GM19468 (cell line): ENCODE results near the gene PPP6R2.
"Not testable (repeated sequence)": the region's sequence is repeated elsewhere in the genome, so short reads cannot be mapped to it uniquely, and the experiment has no call there.

Source experiments
- ATAC-seq: cut with Tn5 transposase; IDR thresholded peaks from one replicate; pipeline ENCODE4 v1.9.1; 2021; ENCODE audit warnings: mild to moderate bottlenecking, moderate library complexity, moderate number of reproducible peaks; ENCODE audit not compliant: unreplicated experiment; ENCODE audit errors: extremely low read depth

PPP6R2 gene

GRCh38 chr22:50419116-50419515 is 76.0 kb downstream of the PPP6R2 start:
- ATAC-seq = no peak

GRCh38 chr22:50420015-50420414 is 76.9 kb downstream of the PPP6R2 start:
- ATAC-seq = no peak

- ATAC-seq = no peak
Measured at GRCh38 chr22:50420581-50420980, 77.5 kb downstream of the PPP6R2 start.

GRCh38 chr22:50422046-50422445 is 78.9 kb downstream of the PPP6R2 start:
- ATAC-seq = no peak

- ATAC-seq = no peak
Measured at GRCh38 chr22:50422961-50423815, 80.1 kb downstream of the PPP6R2 start.

- no peak for ATAC-seq
Measured at GRCh38 chr22:50423956-50424355, 80.8 kb downstream of the PPP6R2 start.

- ATAC-seq = no peak
Measured at GRCh38 chr22:50425179-50425916, 82.2 kb downstream of the PPP6R2 start.

- no peak for ATAC-seq
Measured at GRCh38 chr22:50432131-50432876, 89.2 kb downstream of the PPP6R2 start.

- not testable (repeated sequence) for ATAC-seq
Measured at GRCh38 chr22:50432877-50433510, 89.9 kb downstream of the PPP6R2 start.

GRCh38 chr22:50434849-50435248 is 91.7 kb downstream of the PPP6R2 start:
- ATAC-seq = no peak

- no peak for ATAC-seq
Measured at GRCh38 chr22:50435291-50436014, 92.3 kb downstream of the PPP6R2 start.

- ATAC-seq = no peak
Measured at GRCh38 chr22:50436015-50436830, 93.1 kb downstream of the PPP6R2 start.

GRCh38 chr22:50436841-50437341 is 93.8 kb downstream of the PPP6R2 start:
- ATAC-seq = no peak

GRCh38 chr22:50437511-50438304 is 94.6 kb downstream of the PPP6R2 start:
- no peak for ATAC-seq

GRCh38 chr22:50438305-50439275 is 95.5 kb downstream of the PPP6R2 start:
- ATAC-seq = no peak

- ATAC-seq = no peak
Measured at GRCh38 chr22:50439314-50439870, 96.3 kb downstream of the PPP6R2 start.
